GM12865 (cell line): ENCODE data around the gene RBMS1.

Source experiments
- DNase-seq: peaks from one replicate; pipeline ENCODE4 v3.0.0; 2010; ENCODE audit warnings: low read depth
- H3K4me3 ChIP-seq: 2 replicates; pipeline ENCODE4 v1.5.1; 2011; ENCODE audit warnings: mild to moderate bottlenecking, low read depth, low read length, control low read depth
- TF ChIP-seq, protein P1 (sequence below): IDR thresholded peaks from 2 replicates; pipeline ENCODE4 v1.5.1; 2011; ENCODE audit warnings: low read length, control low read depth, low read depth, inconsistent platforms; ENCODE audit not compliant: insufficient read depth; ENCODE audit errors: missing control alignments

RBMS1 gene

GRCh38 chr2:160290598-160290997 lies 203.0 kb downstream of the RBMS1 start:
- TF ChIP-seq, protein P1, sequence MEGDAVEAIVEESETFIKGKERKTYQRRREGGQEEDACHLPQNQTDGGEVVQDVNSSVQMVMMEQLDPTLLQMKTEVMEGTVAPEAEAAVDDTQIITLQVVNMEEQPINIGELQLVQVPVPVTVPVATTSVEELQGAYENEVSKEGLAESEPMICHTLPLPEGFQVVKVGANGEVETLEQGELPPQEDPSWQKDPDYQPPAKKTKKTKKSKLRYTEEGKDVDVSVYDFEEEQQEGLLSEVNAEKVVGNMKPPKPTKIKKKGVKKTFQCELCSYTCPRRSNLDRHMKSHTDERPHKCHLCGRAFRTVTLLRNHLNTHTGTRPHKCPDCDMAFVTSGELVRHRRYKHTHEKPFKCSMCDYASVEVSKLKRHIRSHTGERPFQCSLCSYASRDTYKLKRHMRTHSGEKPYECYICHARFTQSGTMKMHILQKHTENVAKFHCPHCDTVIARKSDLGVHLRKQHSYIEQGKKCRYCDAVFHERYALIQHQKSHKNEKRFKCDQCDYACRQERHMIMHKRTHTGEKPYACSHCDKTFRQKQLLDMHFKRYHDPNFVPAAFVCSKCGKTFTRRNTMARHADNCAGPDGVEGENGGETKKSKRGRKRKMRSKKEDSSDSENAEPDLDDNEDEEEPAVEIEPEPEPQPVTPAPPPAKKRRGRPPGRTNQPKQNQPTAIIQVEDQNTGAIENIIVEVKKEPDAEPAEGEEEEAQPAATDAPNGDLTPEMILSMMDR, result no peak
- H3K4me3 ChIP-seq, result no peak overlapping the region
- no peak for DNase-seq

- TF ChIP-seq, protein P1, result no peak
- no peak for DNase-seq
- no peak overlapping the region for H3K4me3 ChIP-seq
Measured at GRCh38 chr2:160289831-160290230, 203.8 kb downstream of the RBMS1 start.

DNA sequence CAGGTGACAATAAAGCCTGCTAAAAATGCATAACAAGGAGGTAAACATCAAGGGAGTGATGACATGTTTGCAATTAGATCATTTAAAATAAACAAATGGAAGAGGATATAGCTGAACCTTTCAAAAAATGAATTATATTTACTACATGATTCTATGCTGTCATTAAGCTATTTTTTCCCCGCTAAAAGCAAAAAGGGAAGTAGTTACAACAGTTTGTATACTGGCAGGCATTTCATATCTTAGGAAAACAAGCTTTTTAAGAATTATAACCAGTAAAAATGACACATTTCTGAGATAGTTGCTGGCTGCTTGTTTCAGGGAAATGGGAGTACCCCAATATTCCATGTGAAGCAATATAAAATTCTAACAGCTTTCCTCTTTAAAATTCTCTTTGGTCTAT lies 204.5 kb downstream of the RBMS1 start:
- no peak for DNase-seq
- no peak overlapping the region for H3K4me3 ChIP-seq
- TF ChIP-seq, protein P1, result no peak

DNA sequence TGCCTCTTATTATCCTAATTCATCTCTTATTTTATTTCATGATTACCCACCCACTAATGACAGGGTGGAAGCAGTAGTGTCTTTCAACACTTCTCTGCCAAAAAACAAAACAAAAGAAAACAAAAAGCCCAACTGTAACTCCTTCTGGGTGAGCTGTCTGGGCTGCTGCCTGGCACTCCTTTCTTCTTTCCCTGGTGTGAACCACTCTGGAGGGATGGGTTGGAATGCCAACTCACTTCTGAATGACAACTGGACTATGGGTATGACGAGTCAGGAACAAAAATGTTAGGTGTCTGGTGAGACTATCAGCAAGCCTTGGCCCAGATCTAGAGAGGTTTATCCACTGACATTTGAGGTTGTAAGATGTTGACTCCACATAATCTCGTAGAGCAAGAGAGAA lies 205.3 kb downstream of the RBMS1 start:
- TF ChIP-seq, protein P1, result no peak
- no peak for DNase-seq
- H3K4me3 ChIP-seq, result no peak overlapping the region

DNA sequence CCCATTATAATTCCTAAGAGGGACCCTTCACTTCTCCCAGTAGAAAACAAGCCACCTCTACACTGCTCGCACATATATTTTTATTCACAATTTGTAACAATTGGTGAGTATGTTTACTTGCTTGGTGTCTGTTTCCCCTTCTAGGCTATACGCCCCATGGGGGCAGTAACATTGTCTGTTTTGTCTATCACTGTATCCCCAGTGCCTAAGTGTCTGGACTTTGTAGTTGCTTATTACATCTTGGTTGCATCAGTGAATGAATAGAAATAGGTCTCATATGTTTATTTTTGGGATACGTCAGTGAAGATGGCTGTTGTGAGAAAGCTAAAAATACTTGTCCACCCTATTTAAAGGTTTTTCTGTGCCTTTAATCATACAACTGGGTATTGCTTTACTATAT lies 206.1 kb downstream of the RBMS1 start:
- no peak overlapping the region for H3K4me3 ChIP-seq
- TF ChIP-seq, protein P1, result no peak
- no peak for DNase-seq

DNA sequence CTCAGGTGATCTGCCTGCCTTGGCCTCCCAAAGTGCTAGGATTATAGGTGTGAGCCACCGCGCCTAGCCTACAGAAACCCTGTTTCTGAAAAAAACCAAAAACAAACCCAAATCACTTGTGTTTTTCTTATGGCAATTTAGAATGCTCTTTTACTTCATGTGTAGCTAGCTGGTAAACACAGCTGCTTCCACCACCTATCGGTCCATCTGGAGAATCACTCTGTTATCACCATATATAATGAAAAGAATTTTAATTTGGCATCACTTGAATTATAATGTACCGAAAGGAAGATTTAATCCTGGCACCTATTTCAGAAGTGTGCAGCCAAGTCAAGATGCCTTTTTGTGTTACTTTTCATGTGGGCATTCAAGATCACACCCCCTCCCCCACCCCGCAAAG lies 207.1 kb downstream of the RBMS1 start:
- no peak overlapping the region for H3K4me3 ChIP-seq
- TF ChIP-seq, protein P1, result no peak
- no peak for DNase-seq

GRCh38 chr2:160283675-160284074 lies 209.9 kb downstream of the RBMS1 start:
- H3K4me3 ChIP-seq, result no peak overlapping the region
- TF ChIP-seq, protein P1, result no peak
- no peak for DNase-seq
